Body of pancreas (tissue), 4 donors: ENCODE measurements around the gene GUSB.

Experiments used
- CTCF ChIP-seq, 7 experiments: fragments of 450-650 bp in 4 of 7; fragments of 200-600 bp in 3 of 7; sonication (generic) in 3 of 7; IDR thresholded peaks; one replicate each; pipeline ENCODE4 v1.5.1; 2016 to 2019; ENCODE audit warnings: antibody characterized with exemption in 7 of 7
- POLR2A ChIP-seq, 3 donors: fragments of 450-650 bp; IDR thresholded peaks; one replicate each; pipeline ENCODE4 v1.6.1; 2016; ENCODE audit warnings: antibody characterized with exemption in 3 of 3, mild to moderate bottlenecking in 2 of 3

GRCh38 chr7:65924193-65924592 is 57.8 kb downstream of the GUSB start:
- no peak for TF ChIP-seq POLR2A (IDR thresholded peaks at IDR 0.05)
- TF ChIP-seq CTCF (IDR thresholded peaks at IDR 0.05) = no peak
